Mammary epithelial cell (primary cell): ENCODE data around the gene KSR2.

Experiments
- CTCF ChIP-seq, 2 donors: IDR thresholded peaks in 1 of 2; conservative IDR thresholded peaks in 1 of 2; 2 replicates each; pipeline ENCODE4 v1.5.1; 2011 to 2012; ENCODE audit warnings: inconsistent platforms in 2 of 2, low read length in 2 of 2, mild to moderate bottlenecking in 2 of 2, control low read depth in 1 of 2, low read depth in 1 of 2; ENCODE audit not compliant: insufficient read depth in 1 of 2; ENCODE audit errors: extremely low read depth in 1 of 2
- EZH2 ChIP-seq: IDR thresholded peaks from 2 replicates; pipeline ENCODE4 v1.6.1; 2012; ENCODE audit warnings: low read length, inconsistent platforms, borderline replicate concordance

- TF ChIP-seq CTCF (conservative IDR thresholded peaks at IDR 0.05 in 1 of 2, IDR thresholded peaks at IDR 0.05 in 1 of 2; ENCODE audit: extremely low read depth in 1 of 2, insufficient read depth in 1 of 2, low read depth in 1 of 2, low read length in 2 of 2) (no peak), EZH2 (no peak)
Observed at GRCh38 chr12:117430246-117430645, 538.5 kb downstream of the KSR2 start.
